B cell (primary cell): Measurements from ENCODE around the gene FOSB. TPM values are rescaled to one million over a fixed set of nuclear protein-coding genes. Genes with fewer than 3 reads are reported as not detected.

Experiments
- ATAC-seq: fragments of 200-7000 bp; cut with Tn5 transposase; one replicate; pipeline ENCODE4 v1.10.0; 2021; ENCODE audit warnings: low read depth, mild to moderate bottlenecking, moderate number of reproducible peaks, moderate library complexity
- CTCF ChIA-PET: fragments of 350-600 bp; sonication (Branson Sonifier 250); formaldehyde crosslinking; loops from one replicate; lab custom pipeline; 2021; ENCODE audit warnings: antibody characterized with exemption, inconsistent platforms; lab: Charles Lee
- POLR2A ChIA-PET: fragments of 350-600 bp; sonication (Branson Sonifier 250); formaldehyde crosslinking; loops from one replicate; lab custom pipeline; 2021; ENCODE audit warnings: antibody characterized with exemption; lab: Charles Lee
- DNase-seq: peaks from one replicate; pipeline ENCODE4 v3.0.0; 2013
- H2AFZ ChIP-seq: 2 replicates; pipeline ENCODE4 v1.6.1; 2012; ENCODE audit warnings: mild to moderate bottlenecking, low read depth, low read length; ENCODE audit not compliant: insufficient read depth, poor library complexity, severe bottlenecking
- H3K27ac ChIP-seq, 2 donors: 1 replicate in 1 of 2; 2 replicates in 1 of 2; pipeline ENCODE4 v1.5.1; 2012 to 2013; ENCODE audit warnings: low read length in 2 of 2, mild to moderate bottlenecking in 2 of 2, moderate library complexity in 1 of 2
- H3K27me3 ChIP-seq, 4 experiments: fragments of 200-600 bp in 1 of 4; sonication (generic) in 1 of 4; replicated peaks in 1 of 4; 1 replicate in 2 of 4; 2 replicates in 2 of 4; pipeline versions ENCODE4 v1.6.1 to v1.7.0; 2013 to 2016; ENCODE audit warnings: low read length in 3 of 4, mild to moderate bottlenecking in 2 of 4, mixed read lengths in 1 of 4, moderate library complexity in 1 of 4; ENCODE audit not compliant: insufficient read depth in 4 of 4, control insufficient read depth in 3 of 4; ENCODE audit errors: control extremely low read depth in 1 of 4
- H3K36me3 ChIP-seq, 2 experiments: replicated peaks in 1 of 2; 1 replicate in 1 of 2; 2 replicates in 1 of 2; pipeline versions ENCODE4 v1.6.1 to v1.7.1; 2013; ENCODE audit warnings: low read length in 1 of 2; ENCODE audit not compliant: insufficient read depth in 2 of 2, control insufficient read depth in 1 of 2; ENCODE audit errors: control extremely low read depth in 1 of 2, extremely low read depth in 1 of 2
- H3K4me1 ChIP-seq, 2 donors: fragments of 200-600 bp in 1 of 2; sonication (generic) in 1 of 2; 1 replicate in 1 of 2; 2 replicates in 1 of 2; pipeline versions ENCODE4 v1.5.1 to v1.6.1; 2013 to 2017; ENCODE audit warnings: low read length in 2 of 2; ENCODE audit not compliant: control insufficient read depth in 2 of 2, insufficient read depth in 2 of 2
- H3K4me2 ChIP-seq: replicated peaks from 2 replicates; pipeline ENCODE3; 2012; ENCODE audit warnings: mild to moderate bottlenecking, low read depth, low read length; ENCODE audit not compliant: poor library complexity, severe bottlenecking
- H3K4me3 ChIP-seq, 5 experiments: fragments of 200-600 bp in 1 of 5; sonication (generic) in 1 of 5; 1 replicate in 3 of 5; 2 replicates in 2 of 5; pipeline versions ENCODE4 v1.5.1 to v1.7.0; 2011 to 2016; ENCODE audit warnings: low read length in 4 of 5, mild to moderate bottlenecking in 4 of 5, low read depth in 2 of 5, control low read depth in 1 of 5, moderate library complexity in 1 of 5; ENCODE audit not compliant: insufficient read depth in 1 of 5; ENCODE audit errors: control extremely low read depth in 1 of 5, extremely low read depth in 1 of 5
- H3K79me2 ChIP-seq: fragments of 200-600 bp; sonication (generic); one replicate; pipeline ENCODE4 v1.6.0; 2016; ENCODE audit warnings: low read length; ENCODE audit not compliant: control insufficient read depth, insufficient read depth
- H3K9ac ChIP-seq: fragments of 200-600 bp; sonication (generic); 2 replicates; pipeline ENCODE4 v1.6.1; 2017; ENCODE audit warnings: mild to moderate bottlenecking, low read length, moderate library complexity
- H3K9me3 ChIP-seq, 3 donors: one replicate each; pipeline versions ENCODE4 v1.6.1 to v1.7.1; 2013; ENCODE audit warnings: low read length in 2 of 3; ENCODE audit not compliant: control insufficient read depth in 2 of 3, insufficient read depth in 1 of 3; ENCODE audit errors: control extremely low read depth in 1 of 3
- H4K20me1 ChIP-seq: 2 replicates; pipeline ENCODE4 v1.6.0; 2012; ENCODE audit warnings: mild to moderate bottlenecking, low read length; ENCODE audit not compliant: insufficient read depth, control insufficient read depth, poor library complexity, severe bottlenecking
- H3K27ac Mint-ChIP-seq: one replicate; pipeline ENCODE4 v1.8.0; 2021; ENCODE audit warnings: mixed read lengths
- H3K27me3 Mint-ChIP-seq: one replicate; pipeline ENCODE4 v1.8.0; 2021; ENCODE audit warnings: mixed read lengths
- H3K4me1 Mint-ChIP-seq: one replicate; pipeline ENCODE4 v1.8.0; 2021; ENCODE audit warnings: mixed read lengths
- H3K4me3 Mint-ChIP-seq: one replicate; pipeline ENCODE4 v1.8.0; 2021; ENCODE audit warnings: mixed read lengths
- H3K9me3 Mint-ChIP-seq: one replicate; pipeline ENCODE4 v1.8.0; 2022; ENCODE audit warnings: mixed read lengths; ENCODE audit not compliant: insufficient read depth
- EZH2 ChIP-seq: IDR thresholded peaks from 2 replicates; pipeline ENCODE4 v1.6.1; 2012; ENCODE audit warnings: borderline replicate concordance, low read depth, mild to moderate bottlenecking, moderate library complexity, low read length; ENCODE audit not compliant: insufficient read depth, poor library complexity, severe bottlenecking
- WGBS: methylation state at CpG from one replicate; pipeline ENCODE4 v1.1.5; 2013; ENCODE audit warnings: missing lambda C conversion rate; ENCODE audit not compliant: insufficient coverage; 5-methylcytosine and 5-hydroxymethylcytosine counted together
- intact Hi-C: fragments of 100-400 bp; cut with micrococcal nuclease; formaldehyde crosslinking; loops from one replicate; pipeline ENCODE4 v1.10.0; 2022
- polyA plus RNA-seq: library from polyadenylated mRNA; depleted of rRNA; stranded (reverse); fragments of >200 nt; gene quantifications from 2 replicates; pipeline ENCODE4 v1.2.3, GENCODE V29; 2012
- total RNA-seq, 2 donors: library from RNA; stranded (reverse); fragments of 120-200 nt in 1 of 2; gene quantifications; 1 replicate in 1 of 2; 2 replicates in 1 of 2; pipeline versions ENCODE4 v1.2.3 to v1.2.4, GENCODE V29; 2013 to 2022
- TF ChIP-seq, protein P1 (sequence below): fragments of 200-600 bp; IDR thresholded peaks from one replicate; pipeline ENCODE4 v1.8.0; 2022; ENCODE audit warnings: antibody characterized with exemption, mild to moderate bottlenecking

Gene FOSB
- total and polyA plus RNA-seq, 2 donors (not counting 1 experiment from before 2014, with no cell fraction given): 39.6 to 2,860 TPM

DNA sequence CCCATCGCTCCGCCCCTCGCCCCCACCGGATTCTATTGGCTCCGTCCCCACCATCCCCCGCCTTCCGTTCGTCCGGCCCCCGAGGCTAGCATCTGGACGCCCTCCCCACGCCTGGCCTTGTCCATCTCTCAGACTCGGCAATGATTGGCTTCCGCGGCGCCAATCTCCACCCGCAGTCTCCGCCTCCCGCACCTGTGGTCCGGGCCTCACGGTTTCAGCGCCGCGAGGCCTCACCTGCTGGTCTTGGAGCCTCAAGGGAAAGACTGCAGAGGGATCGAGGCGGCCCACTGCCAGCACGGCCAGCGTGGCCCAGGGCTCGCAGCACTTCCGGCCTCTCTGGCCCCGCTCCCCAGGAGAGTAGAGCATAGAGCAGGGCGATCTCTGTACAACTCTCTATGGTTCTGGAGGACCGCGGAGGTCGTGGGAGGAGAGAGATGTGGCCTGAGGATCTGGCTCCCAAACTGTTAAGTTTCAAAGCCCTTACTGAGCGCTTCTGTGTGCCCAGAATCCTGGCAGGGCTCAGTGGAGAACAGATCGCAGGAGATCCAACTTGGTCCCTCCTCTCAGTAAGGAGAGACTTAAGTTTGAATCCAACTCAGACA, 44.1 kb upstream of the FOSB start, which contains the start of gene ERCC1:
Gene ERCC1 (minus strand): TSS at position 329 of the 602 bp plus-strand sequence. CDS start 543 bp downstream, outside the sequence.
- Histone ChIP-seq H3K4me1 (peaks cover 36 to 62% of the 10 kb centered on the region in 2 donors), H3K9ac (peak within 1 kb of the TSS; percentile 77), H3K9me3 (no peaks in the 10 kb centered on the region), H3K4me2 (peak within 1 kb of the TSS; percentile 88), H3K27ac (peak within 1 kb of the TSS; percentile 64 to 73), H3K79me2 (peaks cover 23% of the 10 kb centered on the region), H2AFZ (peak within 1 kb of the TSS; percentile 91), H3K36me3 (peaks cover 0 to 12% of the 10 kb centered on the region in 2 experiments), H3K4me3 (peak within 1 kb of the TSS; percentile 26 to 77 (median 69)), H3K27me3 (peaks cover 0 to 11% (median 4%) of the 10 kb centered on the region in 4 experiments), H4K20me1 (peaks cover 5% of the 10 kb centered on the region)
- Mint-ChIP-seq H3K27me3 (peaks cover 11% of the 10 kb centered on the region), H3K4me3 (peak within 1 kb of the TSS; percentile 97), H3K4me1 (peaks cover 58% of the 10 kb centered on the region), H3K27ac (peak within 1 kb of the TSS; percentile 94), H3K9me3 (no peaks in the 10 kb centered on the region)
- intact Hi-C loops: loop anchor here (1.0 to 2.0 kb wide), 2 partner anchors 15 to 17 kb away; partner anchors contain the start of gene POLR1G
- TF ChIP-seq EZH2: no peak
- TF ChIP-seq, protein P1, sequence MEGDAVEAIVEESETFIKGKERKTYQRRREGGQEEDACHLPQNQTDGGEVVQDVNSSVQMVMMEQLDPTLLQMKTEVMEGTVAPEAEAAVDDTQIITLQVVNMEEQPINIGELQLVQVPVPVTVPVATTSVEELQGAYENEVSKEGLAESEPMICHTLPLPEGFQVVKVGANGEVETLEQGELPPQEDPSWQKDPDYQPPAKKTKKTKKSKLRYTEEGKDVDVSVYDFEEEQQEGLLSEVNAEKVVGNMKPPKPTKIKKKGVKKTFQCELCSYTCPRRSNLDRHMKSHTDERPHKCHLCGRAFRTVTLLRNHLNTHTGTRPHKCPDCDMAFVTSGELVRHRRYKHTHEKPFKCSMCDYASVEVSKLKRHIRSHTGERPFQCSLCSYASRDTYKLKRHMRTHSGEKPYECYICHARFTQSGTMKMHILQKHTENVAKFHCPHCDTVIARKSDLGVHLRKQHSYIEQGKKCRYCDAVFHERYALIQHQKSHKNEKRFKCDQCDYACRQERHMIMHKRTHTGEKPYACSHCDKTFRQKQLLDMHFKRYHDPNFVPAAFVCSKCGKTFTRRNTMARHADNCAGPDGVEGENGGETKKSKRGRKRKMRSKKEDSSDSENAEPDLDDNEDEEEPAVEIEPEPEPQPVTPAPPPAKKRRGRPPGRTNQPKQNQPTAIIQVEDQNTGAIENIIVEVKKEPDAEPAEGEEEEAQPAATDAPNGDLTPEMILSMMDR: no peak
- POLR2A ChIA-PET: interaction anchor here (0.5 kb wide), 1 partner anchor 44 kb away, joined by 4 read pairs; the partner anchor contains the start of gene FOSB
- DNase-seq: peak; percentile 87
- peak; percentile 79 for ATAC-seq
- WGBS: under 1% methylated on average over 37 of the region's 37 CpGs
- CTCF ChIA-PET: interaction anchor here (1.1 to 2.8 kb wide), 5 partner anchors 16 to 138 kb away, joined by 3 to 17 read pairs (median 5); no protein-coding TSS in a partner anchor
